Transverse colon (tissue), 4 donors: ENCODE results near the gene CREBBP. TPM values are rescaled to one million over a fixed set of nuclear protein-coding genes. Genes with fewer than 3 reads are reported as not detected.

Source experiments
- DNase-seq: peaks from one replicate; pipeline ENCODE4 v3.0.0-alpha.2; 2019
- H3K27ac ChIP-seq, 4 donors: fragments of 200-600 bp; sonication (generic); 2 replicates each; pipeline ENCODE4 v1.5.1; 2016 to 2018; ENCODE audit warnings: inconsistent platforms in 4 of 4
- H3K27me3 ChIP-seq: fragments of 200-600 bp; sonication (generic); 2 replicates; pipeline ENCODE4 v1.5.1; 2017; ENCODE audit warnings: inconsistent platforms
- H3K36me3 ChIP-seq, 4 donors: fragments of 200-600 bp; sonication (generic); 2 replicates each; pipeline ENCODE4 v1.5.1; 2017 to 2019; ENCODE audit warnings: inconsistent platforms in 4 of 4
- H3K4me1 ChIP-seq, 4 donors: fragments of 200-600 bp; sonication (generic); 2 replicates each; pipeline ENCODE4 v1.5.1; 2017 to 2020; ENCODE audit warnings: inconsistent platforms in 4 of 4
- H3K4me3 ChIP-seq, 4 donors: fragments of 200-600 bp; sonication (generic); 1 replicate in 1 of 4; 2 replicates in 3 of 4; pipeline versions ENCODE4 v1.5.1 to v1.6.1; 2017 to 2019; ENCODE audit warnings: inconsistent platforms in 4 of 4
- H3K9me3 ChIP-seq, 2 donors: fragments of 200-600 bp; sonication (generic); 2 replicates each; pipeline ENCODE4 v1.5.1; 2017 to 2019; ENCODE audit warnings: inconsistent platforms in 2 of 2
- CTCF ChIP-seq, 5 experiments: fragments of 200-600 bp in 3 of 5; fragments of 450-650 bp in 2 of 5; sonication (generic) in 3 of 5; IDR thresholded peaks; 1 replicate in 2 of 5; 2 replicates in 3 of 5; pipeline ENCODE4 v1.5.1; 2016 to 2017; ENCODE audit warnings: antibody characterized with exemption in 5 of 5, inconsistent platforms in 3 of 5, mild to moderate bottlenecking in 2 of 5, moderate library complexity in 1 of 5
- EP300 ChIP-seq: sonication (generic); formaldehyde crosslinking; IDR thresholded peaks from one replicate; pipeline ENCODE4 v1.6.1; 2017; ENCODE audit warnings: antibody characterized with exemption, low read depth
- POLR2A ChIP-seq: fragments of 450-650 bp; IDR thresholded peaks from one replicate; pipeline ENCODE4 v1.6.1; 2016; ENCODE audit warnings: antibody characterized with exemption, mild to moderate bottlenecking, moderate library complexity
- POLR2AphosphoS5 ChIP-seq, 3 donors: sonication (generic); formaldehyde crosslinking; IDR thresholded peaks; one replicate each; pipeline ENCODE4 v1.6.1; 2016; ENCODE audit warnings: antibody characterized with exemption in 3 of 3
- WGBS, 2 donors: methylation state at CpG; one replicate each; pipeline ENCODE4 v1.1.5; 2018; ENCODE audit warnings: low coverage in 1 of 2; 5-methylcytosine and 5-hydroxymethylcytosine counted together
- in situ Hi-C, 4 donors: fragments of 200-750 bp; cut with MboI; loops; one replicate each; pipeline versions ENCODE4 v1.15.0 to v1.15.1; 2017; ENCODE audit warnings: low sequenced_read_pairs in 3 of 4, low pct_ligation_motif_present in 1 of 4, low pct_unique_long_range_greater_than_20kb in 1 of 4
- intact Hi-C: fragments of 100-400 bp; cut with DNase I; formaldehyde crosslinking; loops from one replicate; pipeline ENCODE4 v1.15.1; 2023; ENCODE audit warnings: low total_unique reads
- total RNA-seq, 4 donors: library from RNA; depleted of rRNA; stranded (reverse); fragments of >200 nt; gene quantifications; one replicate each; pipeline ENCODE4 v1.1.0, GENCODE V29; 2016

The CREBBP gene
- total RNA-seq, 4 donors from 2014 or later = 52.4 to 235 (median 98.7) TPM

DNA sequence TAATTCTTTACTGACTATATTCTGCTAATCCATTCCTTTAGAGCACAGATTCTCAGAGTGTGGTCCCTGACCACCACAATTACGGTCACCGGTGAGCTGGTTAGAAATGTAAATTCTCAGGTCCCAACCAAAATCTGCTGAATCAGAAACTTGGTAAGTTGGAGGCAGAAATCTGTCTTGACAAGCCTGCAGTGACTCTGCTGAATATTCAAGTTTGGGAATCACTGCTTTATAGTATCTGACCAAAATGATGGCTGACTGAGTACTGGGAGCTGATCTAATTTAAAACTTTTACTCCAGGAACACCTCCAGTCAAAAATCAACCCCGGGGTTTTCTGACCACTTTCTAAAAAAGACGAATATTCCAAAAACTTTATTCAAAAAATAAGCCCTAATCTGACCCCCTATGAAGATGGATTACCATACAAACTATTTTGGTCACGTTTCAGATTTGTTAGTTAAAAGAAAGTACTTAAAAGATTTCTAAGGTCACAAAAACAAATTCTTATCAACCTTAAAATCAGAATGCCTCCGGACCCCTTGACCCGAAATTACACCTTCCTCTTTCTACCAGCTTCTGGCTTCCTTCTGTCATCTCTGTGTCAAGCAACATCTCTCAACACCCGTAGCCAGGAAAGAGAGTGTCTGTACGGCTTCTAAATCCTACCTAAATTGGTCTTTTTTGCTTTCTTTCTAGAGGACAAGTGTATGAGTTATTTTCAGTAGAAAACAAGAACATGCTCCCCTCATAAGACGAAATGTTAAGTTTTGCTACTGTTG is 38.6 kb downstream of the CREBBP start:
- Histone ChIP-seq H3K4me3 (no peak overlapping the region), H3K4me1 (peaks cover 0 to 31% (median 3%) of the 10 kb centered on the region in 4 donors), H3K27me3 (no peaks in the 10 kb centered on the region), H3K9me3 (no peaks in the 10 kb centered on the region), H3K27ac (no peak overlapping the region), H3K36me3 (no peaks in the 10 kb centered on the region)
- 79% methylated on average over 7 to 10 of the region's 10 CpGs for WGBS, 2 donors
- DNase-seq = no peak
- in situ Hi-C loops (no loop called here), intact Hi-C loops (no loop called here)
- no peak for TF ChIP-seq CTCF (IDR thresholded peaks at IDR 0.05)
- no peak for TF ChIP-seq POLR2AphosphoS5 (IDR thresholded peaks at IDR 0.05)
- no peak for TF ChIP-seq POLR2A
- TF ChIP-seq EP300 = no peak

DNA sequence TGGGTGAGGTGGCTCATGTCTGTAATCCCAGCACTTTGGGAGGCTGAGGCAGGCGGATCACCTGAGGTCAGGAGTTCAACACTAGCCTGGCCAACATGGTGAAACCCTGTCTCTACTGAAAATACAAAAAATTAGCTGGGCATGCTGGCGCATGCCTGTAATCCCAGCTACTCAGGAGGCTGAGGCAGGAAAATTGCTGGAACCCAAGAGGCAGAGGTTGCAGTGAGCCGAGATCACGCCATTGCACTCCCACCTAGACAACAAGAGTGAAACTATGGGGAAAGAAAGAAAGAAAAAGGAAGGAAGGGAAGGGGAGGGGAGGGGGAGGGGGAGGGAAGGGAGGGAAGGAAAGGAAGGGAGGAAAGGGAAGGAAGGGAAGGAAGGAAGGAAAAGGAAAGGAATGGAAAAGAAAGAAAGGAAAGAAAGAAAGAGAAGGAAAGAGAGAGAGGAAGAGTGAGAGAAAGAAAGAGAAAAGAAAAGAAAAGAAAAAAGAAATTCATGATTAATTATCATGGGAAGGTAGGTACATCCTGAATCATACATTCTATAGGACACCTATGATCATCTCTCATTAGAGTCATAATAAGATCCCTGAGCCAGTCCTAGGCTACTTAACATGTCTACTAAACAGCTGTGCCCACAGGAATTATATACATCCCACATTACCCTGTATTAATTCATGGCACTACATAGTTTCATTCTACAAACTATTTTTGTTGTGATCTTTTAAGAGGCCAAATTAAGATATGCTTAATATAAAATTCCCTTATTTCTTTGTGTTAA is 40.9 kb downstream of the CREBBP start:
- Histone ChIP-seq H3K27me3 (no peaks in the 10 kb centered on the region), H3K4me3 (no peak overlapping the region), H3K4me1 (peaks cover 0 to 31% (median 0%) of the 10 kb centered on the region in 4 donors), H3K36me3 (no peaks in the 10 kb centered on the region), H3K27ac (no peak overlapping the region), H3K9me3 (no peaks in the 10 kb centered on the region)
- intact Hi-C loops (no loop called here), in situ Hi-C loops (no loop called here)
- 91% methylated on average over 4 of the region's 4 CpGs; no CpG with 5 or more reads in 1 of the 2 donors for WGBS, 2 donors
- TF ChIP-seq EP300 (no peak), POLR2AphosphoS5 (IDR thresholded peaks at IDR 0.05) (no peak)
- no peak for DNase-seq

DNA sequence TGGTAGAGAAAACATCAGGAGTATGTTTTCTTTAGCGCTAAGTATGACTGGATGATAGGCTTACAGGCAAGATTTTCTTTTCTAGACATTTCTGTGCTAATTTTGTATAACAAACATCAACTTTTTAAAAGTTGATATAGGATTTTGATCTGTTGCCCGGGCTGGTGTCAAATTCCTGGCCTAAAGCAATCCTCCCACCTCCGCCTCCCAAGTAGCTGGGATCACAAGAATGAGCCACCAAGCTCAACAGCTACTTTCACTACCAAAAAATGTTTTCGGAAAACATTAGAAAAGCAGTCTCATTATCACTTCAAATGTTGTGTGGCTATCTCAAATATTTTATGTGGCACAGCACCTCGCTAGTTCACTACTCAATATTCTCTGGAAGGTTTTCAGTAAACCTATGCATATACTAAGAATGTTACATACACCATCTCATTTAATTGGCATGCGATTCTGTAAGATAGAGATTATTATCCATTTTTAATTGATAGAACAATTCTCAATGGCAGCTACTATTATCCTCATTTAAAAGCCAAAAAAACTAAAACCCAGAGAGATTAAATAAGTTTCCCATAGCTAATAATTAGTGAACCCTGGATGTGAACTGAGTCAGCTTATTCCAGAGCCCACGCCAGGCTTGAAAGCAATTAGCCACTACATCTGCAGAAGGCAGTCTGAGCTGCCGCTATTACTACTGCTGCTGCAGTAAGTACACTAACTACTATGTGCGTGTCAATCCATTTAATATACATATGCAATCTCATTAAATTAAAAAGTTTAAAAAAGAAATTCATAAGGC is 41.7 kb downstream of the CREBBP start:
- Histone ChIP-seq H3K27me3 (no peaks in the 10 kb centered on the region), H3K4me3 (no peak overlapping the region), H3K36me3 (no peaks in the 10 kb centered on the region), H3K4me1 (peaks cover 0 to 31% (median 0%) of the 10 kb centered on the region in 4 donors), H3K9me3 (no peaks in the 10 kb centered on the region), H3K27ac (no peak overlapping the region)
- no peak for DNase-seq
- intact Hi-C loops (no loop called here), in situ Hi-C loops (no loop called here)
- WGBS, 2 donors = 93 to 96% methylated on average over 7 to 9 of the region's 9 CpGs
- no peak for TF ChIP-seq CTCF (IDR thresholded peaks at IDR 0.05)
- TF ChIP-seq POLR2A = no peak
- TF ChIP-seq EP300 = no peak
- no peak for TF ChIP-seq POLR2AphosphoS5 (IDR thresholded peaks at IDR 0.05)

GRCh38 chr16:3837851-3838586 is 42.5 kb downstream of the CREBBP start:
- no peak for TF ChIP-seq EP300
- TF ChIP-seq POLR2A = no peak
- no peak for TF ChIP-seq CTCF (IDR thresholded peaks at IDR 0.05)
- no peak for TF ChIP-seq POLR2AphosphoS5 (IDR thresholded peaks at IDR 0.05)
- Histone ChIP-seq H3K27me3 (no peaks in the 10 kb centered on the region), H3K36me3 (no peaks in the 10 kb centered on the region), H3K4me3 (no peak overlapping the region), H3K9me3 (peaks cover 0 to 4% of the 10 kb centered on the region in 2 donors), H3K27ac (no peak overlapping the region), H3K4me1 (peaks cover 0 to 26% (median 0%) of the 10 kb centered on the region in 4 donors)
- intact Hi-C loops = no loop called here
- DNase-seq = no peak
- WGBS, 2 donors = 65 to 68% methylated on average over 4 to 5 of the region's 5 CpGs
- in situ Hi-C loops = no loop called here
